Activated CD8-positive, alpha-beta memory T cell treated with anti-CD3 and anti-CD28 coated beads for 48 hours (primary cell): Measurements from ENCODE around the gene PLEKHM3.
"Not testable (repeated sequence)": the region's sequence is repeated elsewhere in the genome, so short reads cannot be mapped to it uniquely, and the experiment has no call there.

Experiments
- DNase-seq, 3 experiments: peaks; one replicate each; pipeline ENCODE4 v3.0.0-alpha.2; 2020; ENCODE audit warnings: low read depth in 2 of 3, low spot score in 2 of 3

The PLEKHM3 gene

GRCh38 chr2:207926133-207926988, 99.0 kb downstream of the PLEKHM3 start:
- no peak for DNase-seq

- no peak for DNase-seq
These were observed 99.7 kb downstream of the PLEKHM3 start for GRCh38 chr2:207925601-207926000.

DNA sequence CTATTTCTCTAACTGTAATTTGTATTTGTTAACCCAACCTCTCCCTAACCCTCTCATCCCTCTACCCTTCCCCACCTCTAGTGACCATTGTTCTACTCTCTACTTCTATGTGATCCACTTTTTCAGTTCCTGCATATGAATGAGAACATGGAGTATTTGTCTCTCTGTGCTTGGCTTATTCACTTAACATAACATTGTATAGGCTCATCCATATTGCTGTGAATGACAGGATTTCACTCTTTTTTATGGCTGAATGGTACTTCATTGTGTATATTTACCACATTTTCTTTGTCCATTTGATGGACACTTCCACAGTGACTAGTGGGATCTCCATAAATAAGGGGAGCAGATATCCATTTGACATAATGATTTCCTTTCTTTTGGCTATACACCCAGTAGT, 103.7 kb downstream of the PLEKHM3 start:
- DNase-seq = no peak

- no peak for DNase-seq
These were observed 104.6 kb downstream of the PLEKHM3 start for GRCh38 chr2:207920721-207921120.

- DNase-seq = no peak
These were observed 105.0 kb downstream of the PLEKHM3 start for GRCh38 chr2:207920321-207920720.

- no peak for DNase-seq
These were observed 106.0 kb downstream of the PLEKHM3 start for GRCh38 chr2:207919164-207919919.

DNA sequence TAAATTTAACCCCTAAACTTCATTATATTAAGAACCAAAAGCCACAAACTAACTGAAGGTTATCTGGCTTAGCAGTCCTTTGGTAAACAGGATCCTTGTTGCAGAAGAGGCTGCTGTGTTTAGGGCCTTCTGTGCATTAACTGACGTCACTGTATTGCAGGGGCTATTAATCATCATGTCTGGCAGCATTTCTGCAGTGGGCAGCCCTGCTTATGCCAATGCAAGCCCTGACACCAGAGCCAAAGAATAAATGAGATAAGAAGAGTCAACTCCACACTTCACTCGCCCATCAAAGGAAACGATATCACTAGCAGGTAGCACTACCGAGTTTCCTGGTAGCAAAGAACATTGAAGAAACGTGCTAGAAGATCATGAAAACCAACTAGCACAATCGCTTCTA, 110.6 kb downstream of the PLEKHM3 start:
- DNase-seq = no peak

DNA sequence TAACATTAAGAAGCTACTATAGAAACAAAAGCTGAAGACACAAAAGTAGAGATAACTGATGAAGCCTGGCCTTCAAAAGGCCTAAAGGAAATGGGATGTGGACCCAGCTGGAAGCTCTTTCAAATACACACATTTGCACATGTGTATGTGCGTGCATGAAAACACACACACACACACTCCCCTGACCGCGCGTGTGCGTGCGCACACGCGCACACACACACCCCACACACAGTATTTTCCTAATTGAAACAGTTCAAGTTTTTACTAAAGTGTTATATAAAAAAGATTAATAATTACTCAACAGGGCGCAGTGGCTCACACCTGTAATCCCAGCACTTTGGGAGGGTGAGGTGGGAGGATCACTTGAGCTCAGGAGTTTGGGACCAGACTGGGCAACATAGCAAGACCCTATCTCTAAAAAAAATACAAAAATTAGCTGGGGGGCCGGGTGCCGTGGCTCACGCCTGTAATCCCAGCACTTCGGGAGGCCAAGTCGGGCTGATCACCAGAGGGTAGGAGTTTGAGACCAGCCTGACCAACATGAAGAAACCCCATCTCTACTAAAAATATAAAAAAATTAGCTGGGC, 111.5 kb downstream of the PLEKHM3 start:
- DNase-seq = no peak

DNA sequence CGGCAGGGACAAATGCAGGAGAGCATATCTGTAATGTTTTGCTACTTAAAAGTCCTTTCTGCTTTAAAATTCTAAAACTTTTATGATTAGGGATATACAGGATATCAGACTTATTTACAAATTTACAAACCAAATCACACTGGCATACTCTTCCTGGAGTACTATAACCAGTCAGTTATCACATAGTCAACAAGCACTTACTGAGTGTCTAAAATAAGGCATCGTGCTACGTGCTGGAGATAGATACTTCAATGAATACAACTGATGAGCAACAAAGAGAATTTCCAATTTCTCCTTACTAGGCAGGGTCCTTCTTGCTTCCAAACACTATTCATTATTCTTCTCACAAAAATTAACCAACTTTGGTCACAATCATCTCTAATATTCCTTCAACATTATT, 113.5 kb downstream of the PLEKHM3 start:
- DNase-seq = no peak

DNA sequence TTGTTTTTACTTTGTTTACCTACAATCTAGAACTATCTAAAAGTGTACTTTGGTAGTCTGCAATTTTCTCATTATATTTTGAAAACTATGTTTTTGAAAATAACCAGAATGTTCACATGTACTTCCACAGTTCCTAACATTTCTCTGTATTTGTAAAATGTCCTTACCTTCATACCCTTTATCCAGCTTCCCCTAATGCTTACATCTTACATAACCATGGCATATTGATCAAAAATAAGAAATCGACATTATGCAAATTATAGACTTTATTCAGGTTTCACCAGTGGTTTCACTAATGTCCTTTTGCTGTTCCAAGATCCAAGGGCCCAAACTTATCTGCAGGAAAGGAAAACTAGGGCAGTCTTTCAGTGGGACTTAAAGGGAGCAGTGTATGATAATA, 114.1 kb downstream of the PLEKHM3 start:
- no peak for DNase-seq

DNA sequence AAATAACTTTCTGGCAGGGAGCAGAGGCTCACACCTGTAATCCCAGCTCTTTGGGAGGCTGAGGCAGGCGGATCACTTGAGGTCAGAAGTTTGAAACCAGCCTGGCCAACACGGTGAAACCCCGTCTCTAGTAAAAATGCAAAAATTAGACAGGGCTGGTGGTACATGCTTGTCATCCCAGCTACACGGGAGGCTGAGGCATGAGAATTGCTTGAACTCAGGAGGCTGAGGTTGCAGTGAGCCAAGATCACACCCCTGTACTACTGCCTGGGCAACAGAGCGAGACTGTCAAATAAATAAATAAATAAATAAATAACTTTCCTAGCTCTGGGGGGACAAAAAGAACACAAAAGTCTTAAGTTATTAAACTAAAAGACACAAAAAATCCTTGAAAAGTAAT, 118.8 kb downstream of the PLEKHM3 start:
- not testable (repeated sequence) for DNase-seq

- no peak for DNase-seq
These were observed 119.8 kb downstream of the PLEKHM3 start for GRCh38 chr2:207905546-207905945.

DNA sequence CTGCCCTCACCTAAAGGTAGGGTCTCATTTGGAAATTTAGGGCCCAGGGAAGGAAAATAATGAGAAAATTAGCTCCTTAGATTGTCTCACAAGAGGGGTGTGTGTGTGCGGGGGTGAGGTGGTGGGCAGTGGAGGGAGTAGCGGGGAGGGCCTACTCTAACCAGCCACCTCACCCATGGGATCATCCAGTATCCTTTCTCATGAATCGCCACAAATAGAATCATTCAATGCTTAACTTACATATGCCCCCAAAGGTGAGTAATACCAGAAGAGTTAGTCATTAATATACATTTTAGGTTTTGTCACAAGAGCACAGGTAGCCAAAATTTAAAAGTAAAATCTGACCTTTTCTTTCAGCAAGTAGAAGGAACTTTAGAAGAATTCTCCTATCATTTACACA, 122.1 kb downstream of the PLEKHM3 start:
- DNase-seq = no peak

DNA sequence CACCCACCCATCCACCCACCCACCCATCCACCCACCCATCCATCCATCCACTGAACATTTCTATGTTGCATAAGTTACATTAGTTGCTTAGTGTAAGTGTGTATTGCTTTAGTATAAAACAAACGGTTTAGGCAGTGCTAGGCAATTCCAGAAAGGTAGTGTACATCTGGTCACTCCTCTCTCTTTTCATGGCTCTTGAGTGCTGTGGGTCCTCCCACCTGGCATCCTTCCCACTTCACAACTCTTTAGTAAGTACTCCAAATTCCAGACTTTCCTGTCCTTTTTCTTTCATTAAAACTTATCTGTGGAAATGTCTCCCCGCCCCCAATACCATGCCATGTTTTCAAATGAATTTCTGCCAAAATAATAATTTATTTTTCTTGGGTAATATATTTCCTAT, 122.5 kb downstream of the PLEKHM3 start:
- DNase-seq = no peak

GRCh38 chr2:207901829-207902228, 123.5 kb downstream of the PLEKHM3 start:
- DNase-seq = no peak

- no peak for DNase-seq
These were observed 123.9 kb downstream of the PLEKHM3 start for GRCh38 chr2:207901401-207901800.

GRCh38 chr2:207898354-207898695, 127.0 kb downstream of the PLEKHM3 start:
- no peak for DNase-seq

- DNase-seq = no peak
These were observed 127.6 kb downstream of the PLEKHM3 start for GRCh38 chr2:207897541-207898353.

GRCh38 chr2:207896525-207897285, 128.6 kb downstream of the PLEKHM3 start:
- no peak for DNase-seq

DNA sequence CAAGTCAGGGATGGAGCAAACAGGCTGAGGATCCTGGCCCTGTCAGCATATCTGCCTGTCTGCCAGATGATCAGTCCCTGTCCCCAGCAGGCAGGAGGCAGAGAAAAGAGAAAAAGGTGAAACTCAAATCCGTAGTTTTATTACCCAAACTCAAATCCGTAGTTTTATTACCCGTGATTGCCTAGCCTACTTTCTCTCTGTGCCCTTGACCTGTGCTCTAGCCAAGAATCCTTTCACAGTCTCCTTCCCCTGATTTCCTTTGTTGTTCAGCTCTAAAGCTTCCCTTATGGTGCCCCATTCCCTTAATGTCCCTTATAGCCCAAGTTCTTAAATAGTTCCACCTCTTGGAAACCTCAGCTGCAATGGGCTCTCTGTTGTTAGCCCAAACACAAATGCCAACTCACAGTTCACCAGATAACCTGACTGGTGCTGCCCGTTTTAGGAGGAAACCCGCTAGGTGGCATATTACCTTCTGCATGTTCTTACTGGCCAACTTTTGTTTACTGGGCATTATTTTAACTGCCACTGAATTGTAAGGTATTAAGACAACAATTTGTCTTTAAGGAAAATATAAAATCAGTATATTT, 130.0 kb downstream of the PLEKHM3 start:
- no peak for DNase-seq
